GM20000 (cell line): ENCODE data around the gene PEMT.

Source experiments
- DNase-seq: peaks from one replicate; pipeline ENCODE4 v3.0.0; 2012; ENCODE audit warnings: low spot score
- CTCF ChIP-seq: IDR thresholded peaks from 2 replicates; pipeline ENCODE4 v1.5.1; 2012; ENCODE audit warnings: mild to moderate bottlenecking, control low read depth; ENCODE audit errors: extremely low read depth, missing control alignments

PEMT gene

GRCh38 chr17:17523001-17523730 lies 68.3 kb downstream of the PEMT start:
- TF ChIP-seq CTCF = no peak
- DNase-seq = no peak

- no peak for TF ChIP-seq CTCF
These were observed 70.8 kb downstream of the PEMT start for GRCh38 chr17:17520599-17521232.

GRCh38 chr17:17519886-17520285 lies 71.6 kb downstream of the PEMT start:
- no peak for TF ChIP-seq CTCF

More at GRCh38 chr17:17520599-17521232, 70.8 kb downstream of the PEMT start:
- no peak for DNase-seq

GRCh38 chr17:17518951-17519350 lies 72.6 kb downstream of the PEMT start:
- no peak for DNase-seq
- TF ChIP-seq CTCF = no peak

More at GRCh38 chr17:17519886-17520285, 71.6 kb downstream of the PEMT start:
- no peak for DNase-seq

- DNase-seq = no peak
- no peak for TF ChIP-seq CTCF
These were observed 73.5 kb downstream of the PEMT start for GRCh38 chr17:17518014-17518413.

GRCh38 chr17:17516941-17517720 lies 74.4 kb downstream of the PEMT start:
- no peak for TF ChIP-seq CTCF
- no peak for DNase-seq
